ENCODE measurements around the gene SSH2. TPM values are rescaled to one million over a fixed set of nuclear protein-coding genes. Genes with fewer than 3 reads are reported as not detected.
A peak's percentile ranks its signal among the peaks of the same experiment; 100 is the strongest.

SSH2 gene
- total and polyA plus RNA-seq, 2 of the 13 experiments (the other 11 are each of a cell fraction or from before 2014, with no cell fraction given), result 6.0 to 6.4 TPM

- TF ChIP-seq ISL2 (CRISPR knock-in tag; IDR thresholded peaks at IDR 0.05) (no peak), KAT8 (CRISPR knock-in tag; IDR thresholded peaks at IDR 0.05) (peak; percentile 43; the same call in 1 of the 2 replicates), ARID4A (CRISPR knock-in tag; IDR thresholded peaks at IDR 0.05; ENCODE audit: borderline replicate concordance) (peak; percentile 76), NBN (conservative IDR thresholded peaks at IDR 0.05) (no peak), ZNF629 (CRISPR knock-in tag; conservative IDR thresholded peaks at IDR 0.05) (no peak), CENPX (CRISPR knock-in tag; IDR thresholded peaks at IDR 0.05) (no peak), HDAC1 (CRISPR knock-in tag; IDR thresholded peaks at IDR 0.05) (peak; percentile 52; the same call in 1 of the 2 replicates), ZNF484 (CRISPR knock-in tag; IDR thresholded peaks at IDR 0.05; ENCODE audit: borderline replicate concordance, low read depth) (no peak), ZNF839 (CRISPR knock-in tag; IDR thresholded peaks at IDR 0.05; ENCODE audit: borderline replicate concordance) (no peak), ZNF772 (CRISPR knock-in tag; IDR thresholded peaks at IDR 0.05) (no peak), MED8 (CRISPR knock-in tag; IDR thresholded peaks at IDR 0.05; ENCODE audit: insufficient replicate concordance) (no peak), CSRNP2 (CRISPR knock-in tag; conservative IDR thresholded peaks at IDR 0.05; ENCODE audit: low read depth) (0 out of 2 replicates have a peak, but pooled peaks have one; percentile 35), ZNF296 (CRISPR knock-in tag; conservative IDR thresholded peaks at IDR 0.05) (no peak), AHR (CRISPR knock-in tag; IDR thresholded peaks at IDR 0.05) (0 out of 2 replicates have a peak, but pooled peaks have one; percentile 22), ZKSCAN5 (CRISPR knock-in tag; IDR thresholded peaks at IDR 0.05) (no peak), KMT2B (CRISPR knock-in tag; IDR thresholded peaks at IDR 0.05) (no peak; the same call in 1 of the 2 replicates), NR2F6 (IDR thresholded peaks at IDR 0.05) (no peak), NR2F6 (CRISPR knock-in tag; IDR thresholded peaks at IDR 0.05) (no peak)
Measured at GRCh38 chr17:29622337-29623282, 307.4 kb downstream of the SSH2 start, which contains the start of gene CORO6 (continued).

Measured in HepG2 (cell line).